Upper lobe of left lung (tissue), 6 donors: ENCODE measurements around the gene OR6X1. TPM values are rescaled to one million over a fixed set of nuclear protein-coding genes. Genes with fewer than 3 reads are reported as not detected.

Experiments used
- ATAC-seq, 2 donors: fragments of 200-7000 bp; cut with Tn5 transposase; one replicate each; pipeline ENCODE4 v1.9.1; 2022; ENCODE audit warnings: mild to moderate bottlenecking in 2 of 2, moderate library complexity in 2 of 2; ENCODE audit not compliant: low FRiP score in 2 of 2
- DNase-seq, 2 donors: peaks; one replicate each; pipeline ENCODE4 v3.0.0-alpha.2; 2019 to 2020
- H3K27ac ChIP-seq, 4 donors: fragments of 200-600 bp; sonication (generic); one replicate each; pipeline ENCODE4 v1.5.1; 2016 to 2019
- H3K27me3 ChIP-seq, 4 donors: fragments of 200-600 bp; sonication (generic); one replicate each; pipeline ENCODE4 v1.5.1; 2017 to 2019
- H3K36me3 ChIP-seq, 4 donors: fragments of 200-600 bp; sonication (generic); one replicate each; pipeline ENCODE4 v1.5.1; 2016 to 2019
- H3K4me1 ChIP-seq, 4 donors: fragments of 200-600 bp; sonication (generic); one replicate each; pipeline ENCODE4 v1.5.1; 2018 to 2019
- H3K4me3 ChIP-seq, 4 donors: fragments of 200-600 bp; sonication (generic); one replicate each; pipeline ENCODE4 v1.5.1; 2017 to 2019; ENCODE audit warnings: mild to moderate bottlenecking in 2 of 4, moderate library complexity in 1 of 4
- H3K9me3 ChIP-seq, 4 donors: fragments of 200-600 bp; sonication (generic); one replicate each; pipeline ENCODE4 v1.5.1; 2018 to 2019
- CTCF ChIP-seq, 6 experiments: fragments of 450-650 bp in 4 of 6; fragments of 200-600 bp in 2 of 6; sonication (generic) in 2 of 6; IDR thresholded peaks; one replicate each; pipeline ENCODE4 v1.5.1; 2016 to 2019; ENCODE audit warnings: antibody characterized with exemption in 6 of 6
- EP300 ChIP-seq, 4 donors: sonication (generic); formaldehyde crosslinking; IDR thresholded peaks; one replicate each; pipeline ENCODE4 v1.5.1; 2017; ENCODE audit warnings: antibody characterized with exemption in 4 of 4, control low read depth in 2 of 4
- POLR2A ChIP-seq, 4 donors: fragments of 450-650 bp; IDR thresholded peaks; one replicate each; pipeline ENCODE4 v1.5.1; 2016 to 2017; ENCODE audit warnings: antibody characterized with exemption in 4 of 4, mild to moderate bottlenecking in 2 of 4
- POLR2AphosphoS5 ChIP-seq, 2 donors: sonication (generic); formaldehyde crosslinking; IDR thresholded peaks; one replicate each; pipeline ENCODE4 v1.5.1; 2017; ENCODE audit warnings: antibody characterized with exemption in 2 of 2
- WGBS, 2 donors: methylation state at CpG; one replicate each; pipeline ENCODE4 v1.1.5; 2017 to 2018; 5-methylcytosine and 5-hydroxymethylcytosine counted together
- small RNA-seq, 4 donors: library from RNA; depleted of rRNA; stranded (forward); fragments of <200 nt; gene quantifications; one replicate each; pipeline ENCODE3, GENCODE V24; 2016
- total RNA-seq, 6 donors: library from RNA; depleted of rRNA in 4 of 6; stranded (reverse); fragments of >200 nt in 4 of 6; gene quantifications; one replicate each; pipeline versions ENCODE4 v1.1.0 to v1.2.1, GENCODE V29; 2016 to 2021
- donor health status: DM: no; HTN: no; CAD: no; lungs with moderate emphysema.
- donor health status: DM: no; HTN: yes; CAD: no; lungs with severe emphysema.

OR6X1 gene
- total RNA-seq, 6 donors from 2014 or later, result not detected

GRCh38 chr11:123707606-123708205 is 46.6 kb downstream of the OR6X1 start:
- H3K9me3 ChIP-seq, result no peaks in the 10 kb centered on the region
- peak in 1 of 2 donors; percentile 44 for DNase-seq
- 4 to 6% methylated on average over 8 of the region's 8 CpGs for WGBS, 2 donors
- H3K4me1 ChIP-seq, result no peaks in the 10 kb centered on the region
- H3K27me3 ChIP-seq, result no peaks in the 10 kb centered on the region
- H3K27ac ChIP-seq, result no peak overlapping the region
- H3K4me3 ChIP-seq, result no peak overlapping the region
- H3K36me3 ChIP-seq, result no peaks in the 10 kb centered on the region
- ATAC-seq, result peak; percentile 43 to 53
- no peak for TF ChIP-seq POLR2A (IDR thresholded peaks at IDR 0.05)
- TF ChIP-seq CTCF (IDR thresholded peaks at IDR 0.05), result peak in 4 of 6 experiments; percentile 36 to 55 (median 44)
- no peak for TF ChIP-seq EP300 (IDR thresholded peaks at IDR 0.05)
- TF ChIP-seq POLR2AphosphoS5 (IDR thresholded peaks at IDR 0.05), result no peak

- ATAC-seq (no peak), DNase-seq (no peak)
- Histone ChIP-seq H3K36me3 (no peaks in the 10 kb centered on the region), H3K9me3 (no peaks in the 10 kb centered on the region), H3K27me3 (no peaks in the 10 kb centered on the region), H3K4me1 (no peaks in the 10 kb centered on the region), H3K27ac (no peak overlapping the region), H3K4me3 (no peak overlapping the region)
- no peak for TF ChIP-seq POLR2A (IDR thresholded peaks at IDR 0.05)
- TF ChIP-seq CTCF (IDR thresholded peaks at IDR 0.05), result no peak
- no peak for TF ChIP-seq EP300 (IDR thresholded peaks at IDR 0.05)
- TF ChIP-seq POLR2AphosphoS5 (IDR thresholded peaks at IDR 0.05), result no peak
- 93% methylated on average over 3 of the region's 3 CpGs for WGBS, 2 donors
Observed at GRCh38 chr11:123707206-123707605, 47.1 kb downstream of the OR6X1 start.

DNA sequence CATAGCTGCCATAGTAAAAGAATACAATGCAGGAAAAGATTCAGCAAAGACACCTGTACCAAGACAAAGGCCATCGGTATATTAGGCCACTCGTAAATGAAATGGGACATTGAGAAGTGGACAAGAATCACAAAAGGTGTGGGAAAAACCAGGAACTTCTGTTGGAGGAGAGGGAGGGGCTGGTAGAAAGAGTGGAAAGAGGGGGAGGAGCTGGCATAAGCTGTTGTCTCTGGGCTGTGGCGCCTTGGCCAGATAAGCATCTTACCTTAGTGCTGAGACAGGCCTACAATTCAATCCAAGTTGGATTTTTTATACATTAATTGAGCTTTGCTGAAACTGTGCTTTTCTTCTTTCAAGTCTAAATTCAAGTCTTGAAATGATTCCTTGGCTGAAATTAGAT is 50.0 kb downstream of the OR6X1 start:
- Histone ChIP-seq H3K4me1 (no peaks in the 10 kb centered on the region), H3K36me3 (no peaks in the 10 kb centered on the region), H3K27ac (no peak overlapping the region), H3K27me3 (no peaks in the 10 kb centered on the region), H3K4me3 (no peak overlapping the region), H3K9me3 (no peaks in the 10 kb centered on the region)
- 86 to 93% methylated on average over 3 of the region's 3 CpGs for WGBS, 2 donors
- DNase-seq (no peak), ATAC-seq (no peak)
- TF ChIP-seq POLR2A (IDR thresholded peaks at IDR 0.05) (no peak), POLR2AphosphoS5 (IDR thresholded peaks at IDR 0.05) (no peak), EP300 (IDR thresholded peaks at IDR 0.05) (no peak), CTCF (IDR thresholded peaks at IDR 0.05) (no peak)

Small RNA genes lying within 50 kb of the gene (small RNA-seq; reads per million reads assigned to genes)
- gene RNU1-21P, result 0 reads per million in 4 donors

Other genes starting within 250 kb of the OR6X1 start
- 1 to 10 TPM in 3 of 6 donors, under 1 TPM in 1, not detected in 2; 0.46 to 2.7 (median 1.4) TPM for gene SCN3B, start 99.9 kb downstream of the OR6X1 start, total RNA-seq
- gene ZNF202, start 12.9 kb downstream of the OR6X1 start, total RNA-seq, result 10 to 100 TPM in 2 of 6 donors, 1 to 10 TPM in 3, under 1 TPM in 1; 1.00 to 11.4 (median 8.8) TPM
- not detected for gene OR6M1, start 51.8 kb upstream of the OR6X1 start, total RNA-seq
- not detected for gene TMEM225, start 131.2 kb upstream of the OR6X1 start, total RNA-seq
- gene OR8D4, start 147.6 kb upstream of the OR6X1 start, total RNA-seq, result not detected
- gene OR4D5, start 185.1 kb upstream of the OR6X1 start, total RNA-seq, result not detected
- gene OR6T1, start 189.3 kb upstream of the OR6X1 start, total RNA-seq, result not detected
- gene OR10S1, start 223.3 kb upstream of the OR6X1 start, total RNA-seq, result not detected
- not detected for gene OR10G6, start 240.6 kb upstream of the OR6X1 start, total RNA-seq